Adrenal gland (tissue), 12 donors: Measurements from ENCODE around the gene SLC6A18. TPM values are rescaled to one million over a fixed set of nuclear protein-coding genes. Genes with fewer than 3 reads are reported as not detected.

Experiments
- DNase-seq, 7 donors: peaks; one replicate each; pipeline ENCODE4 v3.0.0-alpha.2; 2019 to 2020
- H3K27ac ChIP-seq, 5 donors: fragments of 200-600 bp; sonication (generic) in 4 of 5; 1 replicate in 3 of 5; 2 replicates in 2 of 5; pipeline versions ENCODE4 v1.5.1 to v1.8.0; 2016 to 2020; ENCODE audit warnings: mild to moderate bottlenecking in 1 of 5
- H3K27me3 ChIP-seq: fragments of 200-600 bp; 2 replicates; pipeline ENCODE4 v1.8.0; 2021
- H3K36me3 ChIP-seq, 2 donors: fragments of 200-600 bp; replicated peaks in 1 of 2; 1 replicate in 1 of 2; 2 replicates in 1 of 2; pipeline versions ENCODE4 v1.5.1 to v1.8.0; 2018 to 2022
- H3K4me1 ChIP-seq, 2 donors: fragments of 200-600 bp; replicated peaks in 1 of 2; 1 replicate in 1 of 2; 2 replicates in 1 of 2; pipeline versions ENCODE4 v1.5.1 to v1.8.0; 2018 to 2021
- H3K4me3 ChIP-seq, 4 donors: fragments of 200-600 bp; sonication (generic) in 3 of 4; one replicate each; pipeline ENCODE4 v1.5.1; 2016 to 2018
- H3K9me3 ChIP-seq, 3 donors: fragments of 200-600 bp; sonication (generic) in 1 of 3; replicated peaks in 1 of 3; 1 replicate in 2 of 3; 2 replicates in 1 of 3; pipeline versions ENCODE4 v1.5.1 to v1.8.0; 2016 to 2021
- POLR2A ChIP-seq, 2 donors: fragments of 450-650 bp; IDR thresholded peaks; one replicate each; pipeline ENCODE4 v1.6.1; 2017; ENCODE audit warnings: antibody characterized with exemption in 2 of 2, mild to moderate bottlenecking in 2 of 2, moderate library complexity in 1 of 2
- WGBS, 4 donors: extraction: QIAGEN DNeasy Blood & Tissue Kit in 2 of 4; methylation state at CpG; one replicate each; pipeline versions ENCODE4 v1.1.5 to v1.1.7; 2013 to 2017; 5-methylcytosine and 5-hydroxymethylcytosine counted together
- intact Hi-C, 2 donors: fragments of 100-400 bp; cut with DNase I; formaldehyde crosslinking; loops; one replicate each; pipeline versions ENCODE4 v1.14.1 to v1.15.0; 2022 to 2023
- polyA plus RNA-seq, 3 donors: library from polyadenylated mRNA; stranded (reverse); fragments of 200-250 nt in 2 of 3; fragments of 350-450 nt in 1 of 3; fragmentation: Illumina TruSeq in 1 of 3; extraction: RNeasy Lipid Tissue Mini Kit (QIAGEN cat#74804) in 1 of 3; gene quantifications; one replicate each; pipeline ENCODE4 v1.2.3, GENCODE V29; 2013 to 2014
- total RNA-seq, 9 donors: library from RNA; depleted of rRNA in 4 of 9; stranded (reverse); fragments of >200 nt in 4 of 9; fragments of 120-200 nt in 1 of 9; fragmentation: NEBNext Ultra II Directional in 1 of 9; extraction: Animal tissue kit (Norgen Biotek cat#: 25700) in 1 of 9; gene quantifications; one replicate each; pipeline versions ENCODE4 v1.1.0 to v1.2.4, GENCODE V29; 2013 to 2023
- TF ChIP-seq, protein P1 (sequence below), 6 experiments: fragments of 450-650 bp in 4 of 6; fragments of 200-600 bp in 2 of 6; sonication (generic) in 1 of 6; IDR thresholded peaks; 1 replicate in 5 of 6; 2 replicates in 1 of 6; pipeline versions ENCODE4 v1.5.1 to v1.8.0; 2016 to 2021; ENCODE audit warnings: antibody characterized with exemption in 6 of 6, mild to moderate bottlenecking in 2 of 6, moderate library complexity in 1 of 6
- donor health status: healthy with polysubstance abuse.
- donor health status: Bipolar disorder and iron deficiency.
- donor health status: DM: yes; HTN: yes; CAD: no.
- donor health status: DM: no; HTN: no; CAD: no.
- donor health status: DM: no; HTN: no; CAD: no.
- donor health status: DM: yes; HTN: yes; CAD: no.

The SLC6A18 gene
- total and polyA plus RNA-seq, 12 donors, result not detected

DNA sequence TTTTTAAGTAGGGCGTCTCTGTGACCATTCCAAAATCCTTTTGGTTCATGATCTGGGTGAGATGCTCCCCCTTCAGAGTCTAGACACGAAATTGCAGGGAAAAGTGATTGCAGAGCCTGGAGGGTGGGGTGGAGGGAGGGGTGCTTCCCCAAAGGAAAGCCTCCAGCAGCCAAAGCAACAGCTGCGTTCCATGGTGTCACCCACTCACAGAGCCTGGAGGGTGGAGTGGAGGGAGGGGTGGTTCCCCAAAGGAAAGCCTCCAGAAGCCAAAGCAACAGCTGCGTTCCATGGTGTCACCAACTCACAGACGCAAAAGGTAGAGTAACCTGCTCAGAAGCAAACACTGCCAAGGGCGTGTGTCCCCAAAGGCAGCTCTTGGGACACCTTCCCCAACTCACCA, 22.6 kb downstream of the SLC6A18 start:
- intact Hi-C loops, result no loop called here
- WGBS, 4 donors, result 69 to 78% (median 72%) methylated on average over 6 of the region's 6 CpGs
- H3K27me3 ChIP-seq, result peaks cover 28% of the 10 kb centered on the region

DNA sequence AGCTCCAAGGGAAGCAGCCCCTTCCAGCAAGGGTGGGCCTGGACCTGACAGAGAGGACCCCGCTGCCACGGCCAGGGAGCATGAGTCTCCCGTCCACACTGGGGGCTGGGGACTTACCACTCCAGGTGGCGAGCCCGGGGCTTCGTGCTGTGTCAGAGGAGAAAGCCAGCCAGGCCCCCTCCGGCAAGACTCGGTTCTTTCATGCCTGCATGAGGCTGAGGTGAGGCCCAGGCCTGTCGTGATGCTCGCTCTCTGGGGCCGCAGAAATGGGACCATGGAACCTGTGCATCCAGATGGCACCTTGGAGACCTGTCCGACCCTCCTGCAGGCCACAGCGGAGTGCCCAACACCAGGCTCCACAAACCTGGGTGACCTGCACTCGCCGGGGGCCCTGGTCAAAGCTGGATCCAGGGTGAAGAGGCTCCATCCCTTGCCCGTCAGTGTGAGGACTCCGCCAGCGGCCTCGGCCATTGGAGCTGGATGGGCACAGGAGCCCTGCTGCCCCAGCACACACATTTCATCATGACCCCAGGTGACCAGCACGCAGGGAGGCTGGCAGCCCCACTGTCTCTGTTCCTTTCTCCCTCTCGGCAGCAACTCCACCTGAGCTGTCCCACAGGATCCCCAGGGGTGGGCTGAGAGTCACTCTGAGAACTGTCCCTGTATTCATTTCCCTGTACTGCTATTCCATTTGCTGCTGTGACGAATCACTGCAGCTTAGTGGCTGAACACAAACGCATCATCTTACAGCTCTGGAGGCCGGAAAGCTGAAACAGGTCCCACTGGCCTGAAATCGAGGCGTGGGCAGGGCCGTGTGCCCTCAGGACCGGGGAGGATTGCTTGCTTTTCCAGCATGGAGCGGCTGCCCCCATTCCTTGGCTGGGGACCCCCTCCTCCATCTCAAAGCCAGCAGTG, 24.4 kb downstream of the SLC6A18 start:
- intact Hi-C loops, result no loop called here

More for the DNA sequence above, 22.6 kb downstream of the SLC6A18 start:
- H3K4me3 ChIP-seq, result no peak overlapping the region
- H3K36me3 ChIP-seq, result no peaks in the 10 kb centered on the region
- no peaks in the 10 kb centered on the region for H3K9me3 ChIP-seq
- no peak for DNase-seq
- TF ChIP-seq, protein P1, sequence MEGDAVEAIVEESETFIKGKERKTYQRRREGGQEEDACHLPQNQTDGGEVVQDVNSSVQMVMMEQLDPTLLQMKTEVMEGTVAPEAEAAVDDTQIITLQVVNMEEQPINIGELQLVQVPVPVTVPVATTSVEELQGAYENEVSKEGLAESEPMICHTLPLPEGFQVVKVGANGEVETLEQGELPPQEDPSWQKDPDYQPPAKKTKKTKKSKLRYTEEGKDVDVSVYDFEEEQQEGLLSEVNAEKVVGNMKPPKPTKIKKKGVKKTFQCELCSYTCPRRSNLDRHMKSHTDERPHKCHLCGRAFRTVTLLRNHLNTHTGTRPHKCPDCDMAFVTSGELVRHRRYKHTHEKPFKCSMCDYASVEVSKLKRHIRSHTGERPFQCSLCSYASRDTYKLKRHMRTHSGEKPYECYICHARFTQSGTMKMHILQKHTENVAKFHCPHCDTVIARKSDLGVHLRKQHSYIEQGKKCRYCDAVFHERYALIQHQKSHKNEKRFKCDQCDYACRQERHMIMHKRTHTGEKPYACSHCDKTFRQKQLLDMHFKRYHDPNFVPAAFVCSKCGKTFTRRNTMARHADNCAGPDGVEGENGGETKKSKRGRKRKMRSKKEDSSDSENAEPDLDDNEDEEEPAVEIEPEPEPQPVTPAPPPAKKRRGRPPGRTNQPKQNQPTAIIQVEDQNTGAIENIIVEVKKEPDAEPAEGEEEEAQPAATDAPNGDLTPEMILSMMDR (IDR thresholded peaks at IDR 0.05), result no peak
- TF ChIP-seq POLR2A (IDR thresholded peaks at IDR 0.05), result no peak
- H3K27ac ChIP-seq, result no peak overlapping the region
- no peaks in the 10 kb centered on the region for H3K4me1 ChIP-seq

DNA sequence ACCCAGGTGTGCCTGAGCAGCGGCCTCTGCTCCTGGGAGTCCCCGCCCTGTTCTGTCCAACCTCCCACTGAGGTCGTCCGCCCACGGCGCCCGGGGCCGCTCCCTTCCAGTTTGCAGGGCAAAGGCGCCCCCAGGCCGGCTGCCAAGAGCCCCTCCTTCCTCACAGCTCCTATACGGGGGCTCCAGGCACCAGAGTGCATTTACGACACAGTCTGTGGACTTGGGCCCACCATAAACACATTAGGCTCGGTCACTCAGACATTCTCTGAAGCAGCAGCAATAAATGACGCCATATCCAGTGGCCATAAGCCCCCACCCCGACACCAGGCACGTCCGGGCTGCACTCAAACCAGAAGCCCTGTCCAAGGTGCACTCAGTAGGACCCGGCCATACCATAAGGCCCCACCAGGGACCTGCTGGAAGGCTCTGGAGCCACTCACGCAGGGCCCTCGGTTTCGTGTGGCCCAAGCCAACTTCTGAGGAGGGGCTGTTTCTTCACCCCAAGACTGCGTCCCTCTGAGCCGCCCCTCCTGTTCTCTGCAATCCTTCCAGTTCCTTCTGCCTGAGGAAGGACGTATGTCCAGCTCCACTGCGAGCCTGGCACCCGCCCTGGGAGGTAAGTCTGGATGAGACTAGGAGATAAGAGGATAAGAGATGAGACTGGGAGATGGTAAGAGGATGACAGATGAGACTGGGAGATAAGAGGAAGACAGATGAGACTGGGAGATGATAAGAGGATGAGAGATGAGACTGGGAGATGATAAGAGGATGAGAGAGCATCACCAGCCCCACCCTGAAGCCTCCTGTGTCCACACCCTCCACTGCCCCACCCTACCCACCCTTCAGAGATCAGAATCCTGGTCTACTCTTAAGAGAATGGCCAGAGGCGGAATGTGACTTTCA, 26.7 kb downstream of the SLC6A18 start:
- H3K9me3 ChIP-seq, result no peaks in the 10 kb centered on the region
- TF ChIP-seq POLR2A (IDR thresholded peaks at IDR 0.05), result no peak
- TF ChIP-seq, protein P1 (IDR thresholded peaks at IDR 0.05), result no peak
- 54 to 66% (median 57%) methylated on average over 27 of the region's 27 CpGs for WGBS, 4 donors
- H3K36me3 ChIP-seq, result no peaks in the 10 kb centered on the region
- H3K4me1 ChIP-seq, result no peaks in the 10 kb centered on the region
- intact Hi-C loops, result no loop called here
- H3K4me3 ChIP-seq, result no peak overlapping the region
- no peak for DNase-seq
- H3K27me3 ChIP-seq, result peaks cover 1% of the 10 kb centered on the region
- no peak overlapping the region for H3K27ac ChIP-seq

More for the DNA sequence above, 24.4 kb downstream of the SLC6A18 start:
- no peak for TF ChIP-seq POLR2A (IDR thresholded peaks at IDR 0.05)
- TF ChIP-seq, protein P1 (IDR thresholded peaks at IDR 0.05), result no peak
- H3K9me3 ChIP-seq, result no peaks in the 10 kb centered on the region
- WGBS, 4 donors, result 61 to 78% (median 71%) methylated on average over 8 to 29 of the region's 29 CpGs
- H3K27ac ChIP-seq, result no peak overlapping the region
- peaks cover 23% of the 10 kb centered on the region for H3K27me3 ChIP-seq
- no peak for DNase-seq
- H3K4me1 ChIP-seq, result no peaks in the 10 kb centered on the region
- no peaks in the 10 kb centered on the region for H3K36me3 ChIP-seq
- H3K4me3 ChIP-seq, result no peak overlapping the region

DNA sequence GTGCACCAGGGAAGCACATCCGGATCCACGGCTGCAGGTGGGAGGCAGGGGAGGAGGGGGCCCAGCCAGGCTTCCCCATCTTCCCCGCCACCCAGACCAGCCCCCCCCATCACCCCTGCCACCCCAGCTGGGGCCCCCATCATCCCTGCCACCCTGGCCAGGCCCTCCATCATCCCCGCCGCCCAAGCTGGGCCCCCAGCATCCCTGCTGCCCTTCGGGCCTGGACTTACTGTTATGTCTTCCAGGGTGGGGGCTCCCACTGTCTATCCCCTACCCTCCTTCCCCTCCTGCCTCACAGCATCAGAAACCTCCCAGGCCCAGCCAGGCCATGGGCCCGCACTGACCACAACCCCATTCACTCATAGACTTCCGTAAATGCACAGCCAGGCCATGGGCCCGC, 27.5 kb downstream of the SLC6A18 start:
- Histone ChIP-seq H3K27me3 (no peaks in the 10 kb centered on the region), H3K9me3 (no peaks in the 10 kb centered on the region), H3K4me1 (no peaks in the 10 kb centered on the region), H3K4me3 (no peak overlapping the region), H3K36me3 (no peaks in the 10 kb centered on the region), H3K27ac (no peak overlapping the region)
- DNase-seq, result no peak
- 77 to 90% (median 82%) methylated on average over 6 to 9 of the region's 9 CpGs for WGBS, 4 donors
- intact Hi-C loops, result no loop called here
- TF ChIP-seq, protein P1 (IDR thresholded peaks at IDR 0.05), result no peak
- TF ChIP-seq POLR2A (IDR thresholded peaks at IDR 0.05), result no peak
